Stomach (tissue), 4 donors: ENCODE data around the gene ABCG5.

ENCODE experiments used
- EP300 ChIP-seq: sonication (generic); formaldehyde crosslinking; IDR thresholded peaks from one replicate; pipeline ENCODE4 v1.6.1; 2017; ENCODE audit warnings: antibody characterized with exemption
- POLR2AphosphoS5 ChIP-seq, 3 donors: sonication (generic); formaldehyde crosslinking; IDR thresholded peaks; one replicate each; pipeline ENCODE4 v1.6.1; 2016; ENCODE audit warnings: antibody characterized with exemption in 3 of 3

DNA sequence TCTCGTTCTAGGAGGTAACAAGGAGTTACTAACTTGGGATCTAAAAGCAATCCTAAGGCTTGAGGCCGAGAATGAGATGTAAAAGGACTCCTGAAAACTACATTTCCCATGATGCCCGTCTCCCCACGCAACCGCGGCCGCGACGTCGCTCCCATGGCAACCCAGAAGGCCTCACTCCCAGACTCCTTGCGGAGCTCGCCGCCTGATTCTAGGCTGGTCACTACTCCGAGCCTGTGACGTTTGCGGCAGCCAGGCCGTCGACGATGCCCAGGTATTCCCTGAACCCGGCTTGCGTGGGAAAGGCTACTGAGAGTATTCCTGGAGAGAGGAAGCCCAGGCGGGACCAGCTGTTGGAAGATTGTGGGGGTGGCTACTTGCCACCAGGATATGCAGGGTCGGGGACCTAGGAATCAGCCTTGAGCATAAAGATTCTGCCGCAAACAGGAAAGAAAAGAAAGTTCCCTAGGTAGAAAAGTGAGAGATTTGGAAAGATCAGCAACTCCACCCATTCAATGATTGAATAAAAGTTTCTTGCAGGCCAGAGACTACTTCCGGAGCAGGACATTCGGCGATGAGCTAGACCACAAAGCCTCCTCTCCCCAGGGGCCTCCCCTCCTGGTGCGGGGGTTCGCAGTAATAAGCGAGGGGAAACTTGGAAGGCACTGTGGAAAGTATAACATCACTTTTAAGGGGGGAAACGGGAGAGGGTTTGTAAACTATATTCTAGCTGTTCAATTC lies 64.6 kb downstream of the ABCG5 start, which contains the start of gene DYNC2LI1:
- peak; percentile 50 to 88 (median 80) for TF ChIP-seq POLR2AphosphoS5 (IDR thresholded peaks at IDR 0.05)
- no peak for TF ChIP-seq EP300
